ENCODE measurements around the gene ASXL2.

DNA sequence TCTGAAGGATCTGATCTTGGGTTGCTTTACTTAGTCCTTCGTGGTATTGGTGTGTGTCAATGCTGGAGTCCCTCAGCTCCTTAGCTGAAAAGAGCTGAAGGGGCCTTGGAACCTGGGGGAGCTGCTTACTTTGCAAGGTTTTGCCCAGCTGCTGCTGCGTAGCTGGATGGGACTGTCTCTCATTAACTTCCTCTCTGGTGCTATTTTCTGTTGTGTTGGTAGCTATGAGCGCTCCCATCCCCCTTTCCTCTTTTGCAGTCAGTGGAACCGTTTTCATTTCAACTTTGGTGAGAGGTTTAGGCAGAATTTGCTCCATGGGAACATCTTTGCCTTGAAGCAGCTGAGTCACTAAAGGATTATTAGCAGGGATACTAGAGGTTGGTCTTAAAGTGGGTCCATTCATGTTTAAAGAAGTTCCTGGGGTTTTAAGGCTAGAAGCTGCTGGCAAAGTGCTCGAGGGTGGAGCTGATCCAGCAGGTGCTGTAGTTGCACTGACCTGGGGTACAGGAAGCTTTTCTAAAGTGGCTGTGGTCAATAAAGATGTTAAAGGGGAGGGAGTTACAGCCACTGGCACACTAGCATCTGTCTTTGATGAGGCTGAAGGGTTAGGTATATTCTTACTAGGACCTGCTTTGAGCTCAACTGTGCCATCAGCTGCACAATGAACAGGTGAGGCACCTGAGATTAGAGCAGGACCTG is 135.0 kb downstream of the ASXL2 start:
- TF ChIP-seq ELF4 (IDR thresholded peaks at IDR 0.05) (no peak), FOXA1 (IDR thresholded peaks at IDR 0.05) (no peak)
